GM12892 (cell line): ENCODE measurements around the gene SOD2.

ENCODE experiments used
- POLR2A ChIP-seq: IDR thresholded peaks from 2 replicates; pipeline ENCODE4 v1.6.1; 2011; ENCODE audit warnings: low read depth, low read length, control low read depth
- POLR2AphosphoS5 ChIP-seq: IDR thresholded peaks from 2 replicates; pipeline ENCODE4 v1.6.1; 2011; ENCODE audit warnings: low read depth, low read length, control low read depth

DNA sequence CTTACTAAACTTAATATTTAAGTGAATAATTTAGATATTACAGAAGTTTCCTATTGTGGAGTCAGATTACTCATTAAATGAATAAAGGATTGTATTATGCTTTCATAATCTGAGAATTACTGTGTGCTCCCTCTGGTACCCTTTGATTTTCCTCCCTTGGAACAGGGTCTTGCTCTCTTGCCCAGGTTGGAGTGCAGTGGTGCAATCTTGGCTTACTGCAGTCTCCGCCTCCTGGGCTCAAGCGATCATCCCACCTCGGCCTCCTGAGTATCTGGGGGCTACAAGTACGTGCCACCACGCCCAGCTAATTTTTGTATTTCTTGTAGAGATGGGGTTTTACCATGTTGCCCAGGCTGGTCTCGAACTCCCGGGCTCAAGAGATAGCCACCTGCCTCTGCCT, 43.9 kb upstream of the SOD2 start:
- TF ChIP-seq POLR2AphosphoS5 (no peak), POLR2A (no peak)
